ENCODE measurements around the gene SATB1. TPM values are rescaled to one million over a fixed set of nuclear protein-coding genes. Genes with fewer than 3 reads are reported as not detected.

The SATB1 gene
- polyA plus RNA-seq, 2 of the 4 experiments (the other 2 are of a cell fraction), result 0.05 TPM; not detected in 1

- TF ChIP-seq MAFK (IDR thresholded peaks at IDR 0.05; ENCODE audit: partially characterized antibody) (no peak), CHD2 (IDR thresholded peaks at IDR 0.05; ENCODE audit: low read length, partially characterized antibody) (no peak), NFE2L2 (conservative IDR thresholded peaks at IDR 0.05; ENCODE audit: low read length) (no peak), POLR2A (IDR thresholded peaks at IDR 0.05; ENCODE audit: low read length) (no peak), NPAS2 (CRISPR knock-in tag; IDR thresholded peaks at IDR 0.05; ENCODE audit: borderline replicate concordance) (no peak), ELK1 (IDR thresholded peaks at IDR 0.05; ENCODE audit: low read depth, low read length) (no peak), KDM5A (IDR thresholded peaks at IDR 0.05) (no peak), ESRRA (IDR thresholded peaks at IDR 0.05; ENCODE audit: borderline replicate concordance, low read length) (no peak), CHD4 (IDR thresholded peaks at IDR 0.05; ENCODE audit: borderline replicate concordance) (no peak), PHF8 (IDR thresholded peaks at IDR 0.05; ENCODE audit: borderline replicate concordance, low read depth) (no peak), ZSCAN20 (CRISPR knock-in tag; IDR thresholded peaks at IDR 0.05) (no peak)
- POLR2A ChIA-PET, result no interaction called here
- Histone ChIP-seq H3K4me3 (no peak overlapping the region), H3K27ac (no peak overlapping the region), H3K9me3 (no peaks in the 10 kb centered on the region), H3K4me2 (no peak overlapping the region), H3K4me1 (no peaks in the 10 kb centered on the region)
- ATAC-seq (no peak), FAIRE-seq (no peak), DNase-seq (ENCODE audit: low read depth in 1 of 2, low spot score in 1 of 2) (no peak)
- WGBS (ENCODE audit: missing lambda C conversion rate), result under 1% methylated on average over 3 of the region's 3 CpGs
- CTCF ChIA-PET, result interaction anchor here (0.7 to 2.0 kb wide), 6 partner anchors 9 to 549 kb away, joined by 3 to 13 read pairs (median 5); no protein-coding TSS in a partner anchor
Measured at GRCh38 chr3:18390024-18390660, 35.0 kb downstream of the SATB1 start.

- Histone ChIP-seq H3K4me1 (no peaks in the 10 kb centered on the region), H3K27ac (no peak overlapping the region), H3K9me3 (no peaks in the 10 kb centered on the region), H3K4me2 (no peak overlapping the region), H3K4me3 (no peak overlapping the region)
- TF ChIP-seq SMC3 (IDR thresholded peaks at IDR 0.05), result peak; percentile 72
- no peak for TF ChIP-seq FOSL2 (IDR thresholded peaks at IDR 0.05)
- TF ChIP-seq FOSL2 (CRISPR knock-in tag; IDR thresholded peaks at IDR 0.05), result no peak
- TF ChIP-seq RAD21 (conservative IDR thresholded peaks at IDR 0.05 in 1 of 2, IDR thresholded peaks at IDR 0.05 in 1 of 2), result peak; percentile 58 to 66
- peak; percentile 74 for TF ChIP-seq CTCF (IDR thresholded peaks at IDR 0.05)
- DNase-seq (ENCODE audit: low read depth in 1 of 2, low spot score in 1 of 2) (peak in 1 of 2 experiments; percentile 15), ATAC-seq (no peak), FAIRE-seq (no peak)
- CTCF ChIA-PET, result interaction anchor here (0.6 to 2.0 kb wide), 17 partner anchors 9 to 1600 kb away, joined by 3 to 13 read pairs (median 4); no protein-coding TSS in a partner anchor
- 2% methylated on average over 2 of the region's 2 CpGs for WGBS (ENCODE audit: missing lambda C conversion rate)
- POLR2A ChIA-PET, result interaction anchor here (0.6 to 1.1 kb wide), 2 partner anchors 548 to 646 kb away, joined by 5 to 6 read pairs; no protein-coding TSS in a partner anchor
Measured at GRCh38 chr3:18389108-18389733, 35.9 kb downstream of the SATB1 start.

- Histone ChIP-seq H3K9me3 (no peaks in the 10 kb centered on the region), H3K4me1 (no peaks in the 10 kb centered on the region), H3K4me3 (no peak overlapping the region), H3K27ac (no peak overlapping the region), H3K4me2 (no peak overlapping the region)
- WGBS (ENCODE audit: missing lambda C conversion rate), result 61% methylated on average over 9 of the region's 9 CpGs
- DNase-seq (ENCODE audit: low read depth in 1 of 2, low spot score in 1 of 2) (no peak), FAIRE-seq (no peak), ATAC-seq (no peak)
- TF ChIP-seq CBX2 (IDR thresholded peaks at IDR 0.05; ENCODE audit: borderline replicate concordance, low read depth) (no peak), NFE2L2 (conservative IDR thresholded peaks at IDR 0.05; ENCODE audit: low read length) (no peak), CHD4 (IDR thresholded peaks at IDR 0.05; ENCODE audit: borderline replicate concordance) (no peak)
- CTCF ChIA-PET, result interaction anchor here (0.5 to 3.0 kb wide), 4 partner anchors 14 to 1805 kb away, joined by 3 to 16 read pairs (median 4); no protein-coding TSS in a partner anchor
- POLR2A ChIA-PET, result no interaction called here
Measured at GRCh38 chr3:18386274-18386890, 38.8 kb downstream of the SATB1 start.
